Thymus (tissue), 11 donors: ENCODE measurements around the gene KCNJ18. TPM values are rescaled to one million over a fixed set of nuclear protein-coding genes. Genes with fewer than 3 reads are reported as not detected.
"Not testable (repeated sequence)": the region's sequence is repeated elsewhere in the genome, so short reads cannot be mapped to it uniquely, and the experiment has no call there.

Experiments used
- DNase-seq, 9 donors: peaks; one replicate each; pipeline ENCODE4 v3.0.0-alpha.2; 2013; ENCODE audit warnings: low spot score in 9 of 9, low read depth in 6 of 9, missing footprints in 1 of 9
- H3K27ac ChIP-seq, 2 donors: one replicate each; pipeline ENCODE4 v1.5.1; 2013; ENCODE audit warnings: control low read depth in 1 of 2, low read depth in 1 of 2, low read length in 1 of 2, mild to moderate bottlenecking in 1 of 2, moderate library complexity in 1 of 2
- H3K27me3 ChIP-seq, 2 donors: one replicate each; pipeline ENCODE4 v1.5.1; 2013; ENCODE audit warnings: low read length in 1 of 2; ENCODE audit not compliant: control insufficient read depth in 2 of 2, insufficient read depth in 1 of 2
- H3K36me3 ChIP-seq, 2 donors: one replicate each; pipeline ENCODE4 v1.5.1; 2013; ENCODE audit warnings: low read length in 1 of 2, mild to moderate bottlenecking in 1 of 2, moderate library complexity in 1 of 2; ENCODE audit not compliant: control insufficient read depth in 2 of 2, insufficient read depth in 2 of 2
- H3K4me1 ChIP-seq, 2 donors: one replicate each; pipeline ENCODE4 v1.5.1; 2013; ENCODE audit warnings: low read length in 2 of 2; ENCODE audit not compliant: control insufficient read depth in 2 of 2, insufficient read depth in 2 of 2
- H3K4me3 ChIP-seq, 2 donors: one replicate each; pipeline ENCODE4 v1.5.1; 2013; ENCODE audit warnings: low read length in 2 of 2, control low read depth in 1 of 2, mild to moderate bottlenecking in 1 of 2
- H3K9me3 ChIP-seq, 2 donors: one replicate each; pipeline ENCODE4 v1.5.1; 2013; ENCODE audit warnings: low read length in 1 of 2, mild to moderate bottlenecking in 1 of 2; ENCODE audit not compliant: control insufficient read depth in 2 of 2, insufficient read depth in 1 of 2
- WGBS: extraction: QIAGEN DNeasy Blood & Tissue Kit; methylation state at CpG from one replicate; pipeline ENCODE4 v1.1.7; 2013; 5-methylcytosine and 5-hydroxymethylcytosine counted together
- polyA plus RNA-seq: library from polyadenylated mRNA; stranded (reverse); fragments of 200-250 nt; gene quantifications from one replicate; pipeline ENCODE4 v1.2.3, GENCODE V29; 2013
- total RNA-seq: library from RNA; stranded (reverse); fragments of 120-200 nt; gene quantifications from one replicate; pipeline ENCODE4 v1.2.4, GENCODE V29; 2013
- donor health status: healthy.

KCNJ18 gene
- total and polyA plus RNA-seq, 2 donors: 0.21 TPM; not detected in 1

DNA sequence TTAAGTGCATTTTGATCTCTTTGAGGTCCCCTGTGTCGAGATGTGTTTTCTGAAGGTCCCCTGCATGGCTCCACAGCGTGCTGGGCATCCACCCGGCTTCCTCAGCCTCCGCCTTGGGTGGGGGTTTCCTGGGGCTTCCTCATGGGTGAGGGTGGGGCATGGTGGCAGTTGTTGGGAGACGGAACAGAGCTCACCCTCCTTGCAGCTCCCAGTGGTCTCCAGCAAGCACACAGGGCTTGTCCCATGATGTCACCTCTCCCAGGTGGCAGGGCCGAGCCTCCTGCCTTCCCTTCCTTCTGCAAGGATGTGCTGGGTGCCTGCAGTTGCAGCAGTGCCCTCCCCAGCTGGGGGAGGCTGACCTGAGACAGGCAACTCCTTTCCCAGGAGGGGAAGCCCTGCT lies 13.4 kb downstream of the KCNJ18 start:
- WGBS: 83% methylated on average over 6 of the region's 6 CpGs
- peaks cover 1 to 47% of the 10 kb centered on the region in 2 donors for H3K9me3 ChIP-seq
- H3K27ac ChIP-seq, DNase-seq, H3K4me1 ChIP-seq, H3K4me3 ChIP-seq, H3K27me3 ChIP-seq, H3K36me3 ChIP-seq: not testable (repeated sequence)

DNA sequence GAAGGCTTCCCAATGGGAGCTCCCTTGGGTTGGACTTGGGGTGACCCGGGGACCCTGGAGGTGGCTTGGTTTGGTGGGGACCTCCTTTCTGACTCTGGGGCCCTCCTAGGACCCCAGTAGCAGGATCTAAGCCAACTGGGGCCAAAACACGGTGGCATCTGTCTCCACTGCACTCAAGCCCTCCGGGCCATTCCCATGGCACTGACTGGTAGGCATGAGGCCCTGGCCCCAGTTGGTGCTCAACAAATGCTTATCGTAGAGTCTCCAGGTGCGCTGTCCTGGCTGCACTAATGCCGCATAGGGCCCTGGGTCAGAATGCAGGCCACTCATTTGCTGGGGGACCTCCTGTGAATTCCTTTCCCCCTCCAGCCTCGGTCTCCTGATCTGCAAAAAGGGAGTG lies 14.2 kb downstream of the KCNJ18 start:
- H3K4me1 ChIP-seq, H3K4me3 ChIP-seq, DNase-seq, H3K27ac ChIP-seq, H3K27me3 ChIP-seq, H3K36me3 ChIP-seq: not testable (repeated sequence)
- WGBS: 88% methylated on average over 7 of the region's 7 CpGs
- peaks cover 1 to 47% of the 10 kb centered on the region in 2 donors for H3K9me3 ChIP-seq

DNA sequence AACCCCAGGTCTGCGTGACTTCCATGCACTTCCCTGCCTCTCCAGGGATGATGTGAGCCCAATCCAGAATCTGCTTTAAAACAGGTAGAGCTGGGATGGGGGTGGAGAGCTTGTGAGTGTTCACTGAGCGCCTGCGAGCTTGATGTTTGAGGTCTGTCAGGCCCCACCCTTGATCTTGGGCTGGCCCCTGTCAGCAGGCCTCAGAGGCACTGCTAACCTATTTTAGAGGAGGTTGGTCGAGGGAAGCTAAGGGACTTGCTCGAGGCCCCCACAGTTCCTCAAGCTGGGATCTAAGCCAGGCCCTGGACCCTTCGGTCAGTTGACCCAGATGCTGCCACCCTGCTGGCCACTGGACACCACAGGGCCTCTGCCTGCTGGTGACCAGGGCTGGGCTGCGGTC lies 14.8 kb downstream of the KCNJ18 start:
- H3K27ac ChIP-seq, H3K4me3 ChIP-seq, DNase-seq, H3K4me1 ChIP-seq, H3K36me3 ChIP-seq, H3K27me3 ChIP-seq: not testable (repeated sequence)
- 89% methylated on average over 6 of the region's 7 CpGs for WGBS
- H3K9me3 ChIP-seq: peaks cover 1 to 47% of the 10 kb centered on the region in 2 donors

DNA sequence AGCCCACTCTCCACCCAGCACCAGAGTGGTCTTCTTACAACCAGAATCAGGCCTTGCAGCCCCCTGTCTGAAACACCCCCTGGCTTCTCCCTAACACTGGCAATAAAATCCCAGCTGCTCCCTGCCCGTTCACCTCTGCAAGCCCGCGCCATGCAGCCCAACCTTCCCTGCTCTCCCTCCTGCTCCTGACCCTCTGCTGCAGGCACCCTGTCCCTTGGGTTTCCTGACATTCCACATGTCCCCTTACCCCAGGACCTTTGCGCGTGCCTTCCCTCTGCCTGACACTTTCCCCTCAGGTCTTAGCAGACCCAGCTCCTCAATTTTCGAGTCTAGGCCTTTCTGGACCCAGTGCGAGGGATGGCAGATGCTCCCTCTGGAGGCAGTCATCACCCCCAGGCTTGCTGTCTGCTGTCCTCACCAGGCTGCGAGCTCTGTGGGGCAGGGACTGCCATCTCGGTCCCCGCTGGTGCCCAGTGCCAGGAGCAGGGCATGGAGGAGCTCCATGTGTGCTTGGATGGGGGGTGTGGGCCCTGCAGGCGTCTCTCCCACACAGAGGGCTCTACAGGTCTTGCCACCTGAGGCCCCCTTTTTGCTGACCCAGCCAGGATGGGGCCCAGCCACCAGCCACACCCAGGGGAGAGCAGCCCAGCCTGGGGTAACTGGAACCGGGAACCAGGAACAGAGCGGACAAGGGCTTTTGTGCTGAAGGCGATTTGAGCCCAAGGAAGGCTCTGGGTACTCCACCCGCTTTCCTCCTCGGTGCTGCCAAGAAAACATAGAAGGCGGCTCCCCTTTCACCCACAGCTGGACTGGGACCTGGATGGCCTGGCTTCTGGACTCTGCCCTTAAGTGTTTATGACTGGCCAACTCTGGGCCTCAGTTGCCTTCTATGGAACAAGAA lies 15.6 kb downstream of the KCNJ18 start:
- H3K27ac ChIP-seq, DNase-seq, H3K4me3 ChIP-seq, H3K36me3 ChIP-seq, H3K27me3 ChIP-seq, H3K4me1 ChIP-seq: not testable (repeated sequence)
- 84% methylated on average over 14 of the region's 17 CpGs for WGBS
- H3K9me3 ChIP-seq: peaks cover 1 to 44% of the 10 kb centered on the region in 2 donors

DNA sequence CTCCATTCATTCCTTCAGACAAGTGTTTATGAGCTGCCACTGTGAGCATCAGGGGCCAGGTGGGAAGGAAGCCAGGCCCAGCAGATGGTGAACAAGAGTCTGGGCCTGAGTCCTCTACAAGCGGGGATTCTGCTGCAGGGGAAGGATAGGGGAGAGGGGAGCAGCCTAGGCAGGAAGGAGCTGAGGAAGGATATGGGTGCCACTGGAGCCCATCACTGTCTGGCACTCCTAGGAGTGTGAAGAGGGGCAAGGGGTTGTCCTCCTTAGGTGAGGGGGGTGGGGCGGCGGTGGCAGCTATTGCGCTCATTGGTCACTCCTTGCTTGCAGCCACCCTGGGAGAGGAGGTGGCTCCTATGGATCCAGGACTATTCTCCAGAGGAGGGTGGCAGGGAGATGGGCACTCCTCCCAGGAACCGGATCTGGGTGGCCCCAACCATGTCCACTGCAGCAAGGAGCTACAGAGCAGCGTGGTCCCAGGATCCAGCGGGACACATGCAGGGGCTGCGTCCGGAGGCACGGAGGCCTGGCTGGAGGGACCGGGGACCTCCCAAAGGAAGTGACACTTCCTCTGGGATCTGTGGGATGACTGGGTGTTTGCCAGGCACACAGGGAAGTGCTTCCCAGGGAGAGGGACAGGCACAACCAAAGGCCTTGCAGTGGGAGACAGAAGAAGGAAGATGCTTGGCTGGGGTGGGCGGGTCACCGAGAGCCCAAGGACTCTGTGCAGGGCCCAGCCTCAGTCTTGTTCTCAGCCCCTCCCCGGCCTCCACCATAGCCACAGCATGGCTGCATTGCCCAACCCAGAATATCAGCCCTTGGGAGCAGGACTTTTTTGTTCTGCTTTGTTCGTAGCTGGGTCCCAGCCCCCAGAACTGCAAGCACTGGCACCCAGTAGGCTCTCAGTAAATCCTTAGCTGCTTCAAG lies 16.6 kb downstream of the KCNJ18 start:
- not testable (repeated sequence) for H3K4me3 ChIP-seq, H3K27ac ChIP-seq, H3K27me3 ChIP-seq, H3K4me1 ChIP-seq, H3K36me3 ChIP-seq, DNase-seq
- peaks cover 1 to 42% of the 10 kb centered on the region in 2 donors for H3K9me3 ChIP-seq
- WGBS: 88% methylated on average over 15 of the region's 15 CpGs

DNA sequence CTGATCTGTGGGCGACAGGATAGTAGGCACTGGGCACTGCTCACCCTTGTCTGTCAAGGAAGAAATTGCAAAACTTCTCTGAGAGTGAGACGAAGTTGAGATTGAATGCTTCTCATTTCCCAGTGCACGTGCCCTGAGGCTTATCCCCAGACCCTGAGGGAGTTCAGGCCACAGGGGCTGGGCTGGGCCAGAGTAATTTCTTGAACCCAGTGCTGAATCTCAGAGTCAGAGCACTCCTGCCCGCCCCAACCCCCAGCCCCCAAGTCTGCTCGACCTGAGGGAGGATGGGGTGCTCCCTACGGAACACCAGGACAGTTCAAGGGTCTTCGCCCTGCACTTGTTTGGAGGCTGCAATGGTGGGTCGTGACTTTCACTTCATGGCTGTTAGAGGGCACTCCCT lies 17.7 kb downstream of the KCNJ18 start:
- not testable (repeated sequence) for DNase-seq, H3K36me3 ChIP-seq, H3K4me1 ChIP-seq, H3K27ac ChIP-seq, H3K27me3 ChIP-seq, H3K4me3 ChIP-seq
- 77% methylated on average over 8 of the region's 8 CpGs for WGBS
- H3K9me3 ChIP-seq: peaks cover 1 to 31% of the 10 kb centered on the region in 2 donors

DNA sequence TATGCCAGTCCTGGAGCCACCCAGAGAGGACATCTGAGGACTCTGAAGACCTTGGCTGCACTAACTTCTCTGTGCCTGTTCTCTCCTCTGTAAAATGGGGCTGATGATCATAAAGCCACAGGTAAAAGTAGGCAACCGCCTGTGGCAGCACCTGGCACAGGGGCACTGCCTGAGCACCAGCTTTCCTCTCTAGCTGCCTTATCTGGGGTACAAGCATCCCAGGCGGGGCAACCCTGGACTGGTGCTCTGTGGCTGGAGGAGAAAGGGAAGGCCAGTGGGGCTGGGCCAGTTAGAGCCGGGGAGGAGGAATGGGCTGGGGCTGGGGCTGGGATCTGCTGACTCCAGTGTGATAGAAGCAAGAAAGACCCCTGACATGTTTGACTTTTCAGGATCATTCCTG lies 18.2 kb downstream of the KCNJ18 start:
- H3K9me3 ChIP-seq: peaks cover 1 to 26% of the 10 kb centered on the region in 2 donors
- 86% methylated on average over 3 of the region's 3 CpGs for WGBS

DNA sequence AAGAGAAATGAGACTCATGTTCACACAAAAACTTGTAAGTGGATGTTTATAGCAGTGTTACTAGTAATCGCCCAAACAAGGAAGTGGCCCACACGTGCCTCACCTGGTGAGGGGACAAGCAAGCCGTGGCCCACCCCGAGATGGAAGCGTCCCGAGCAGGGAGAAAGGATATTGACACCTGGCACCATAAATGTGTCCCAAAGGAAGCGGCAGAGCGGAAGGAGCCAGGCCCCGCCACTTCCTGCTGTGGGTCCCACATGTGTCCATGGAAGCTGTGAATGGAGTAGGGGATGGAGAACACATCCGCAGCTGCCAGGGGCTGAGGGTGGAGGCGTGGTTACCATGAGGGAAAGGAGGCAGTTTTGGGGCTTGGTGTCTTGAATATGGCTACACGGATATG lies 18.9 kb downstream of the KCNJ18 start:
- Histone ChIP-seq H3K27ac (no peak overlapping the region), H3K4me3 (no peak overlapping the region), H3K27me3 (no peaks in the 10 kb centered on the region), H3K9me3 (peaks cover 1 to 23% of the 10 kb centered on the region in 2 donors), H3K4me1 (no peaks in the 10 kb centered on the region), H3K36me3 (no peaks in the 10 kb centered on the region)
- 84% methylated on average over 12 of the region's 12 CpGs for WGBS
- DNase-seq: no peak

More for the DNA sequence above, 18.2 kb downstream of the KCNJ18 start:
- not testable (repeated sequence) for H3K4me3 ChIP-seq, DNase-seq, H3K27me3 ChIP-seq, H3K4me1 ChIP-seq, H3K27ac ChIP-seq, H3K36me3 ChIP-seq

DNA sequence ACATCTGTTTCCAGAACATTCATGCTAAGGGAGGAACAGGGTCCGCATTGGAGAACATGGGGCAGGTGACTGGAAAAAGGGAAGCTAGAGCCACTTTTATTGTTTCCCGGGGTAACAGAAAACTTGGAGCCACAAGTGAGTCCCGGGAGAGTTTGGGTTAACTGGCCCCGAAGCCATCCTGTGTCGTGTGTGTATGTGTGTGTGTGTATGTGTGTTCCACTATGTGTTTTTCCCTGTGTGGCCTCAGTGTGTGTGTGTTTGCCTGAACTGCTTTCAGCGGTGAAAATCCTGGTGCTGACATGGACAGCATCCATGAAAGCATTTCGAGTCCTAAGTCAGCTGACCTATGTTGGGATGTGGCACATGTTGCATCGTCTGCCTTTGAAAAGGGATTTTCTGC lies 20.7 kb downstream of the KCNJ18 start:
- not testable (repeated sequence) for H3K27me3 ChIP-seq, DNase-seq, H3K4me1 ChIP-seq, H3K27ac ChIP-seq, H3K4me3 ChIP-seq, H3K36me3 ChIP-seq
- peaks cover 0 to 14% of the 10 kb centered on the region in 2 donors for H3K9me3 ChIP-seq
- WGBS: 79% methylated on average over 8 of the region's 8 CpGs
